NCI-H446 (cell line): ENCODE results near the gene LRRTM4.
"Not testable (repeated sequence)": the region's sequence is repeated elsewhere in the genome, so short reads cannot be mapped to it uniquely, and the experiment has no call there.

Experiments
- DNase-seq, 2 experiments: peaks; one replicate each; lab custom pipeline; 2025; lab: John Stamatoyannopoulos, UW

Gene LRRTM4

DNA sequence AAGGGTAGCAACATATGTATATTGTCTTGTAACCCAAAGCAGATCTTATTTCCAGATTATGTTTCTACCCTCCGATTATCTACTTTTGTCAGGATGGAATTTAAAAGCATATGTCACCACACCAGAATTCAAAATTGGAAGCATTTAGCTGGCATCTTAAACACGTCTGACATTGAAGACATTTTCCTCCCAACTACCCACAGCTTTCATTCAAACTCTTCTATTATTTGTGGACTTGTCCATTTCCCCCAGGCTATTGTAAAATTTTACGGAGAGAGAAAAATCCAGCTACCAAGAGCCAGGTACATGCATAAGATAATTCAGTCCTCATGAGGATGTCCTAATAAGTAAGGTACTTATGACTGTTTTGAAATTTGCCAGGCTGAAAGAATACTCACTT is 659.3 kb downstream of the LRRTM4 start:
- DNase-seq = no peak

GRCh38 chr2:76861708-76862107 is 660.5 kb downstream of the LRRTM4 start:
- no peak for DNase-seq

DNA sequence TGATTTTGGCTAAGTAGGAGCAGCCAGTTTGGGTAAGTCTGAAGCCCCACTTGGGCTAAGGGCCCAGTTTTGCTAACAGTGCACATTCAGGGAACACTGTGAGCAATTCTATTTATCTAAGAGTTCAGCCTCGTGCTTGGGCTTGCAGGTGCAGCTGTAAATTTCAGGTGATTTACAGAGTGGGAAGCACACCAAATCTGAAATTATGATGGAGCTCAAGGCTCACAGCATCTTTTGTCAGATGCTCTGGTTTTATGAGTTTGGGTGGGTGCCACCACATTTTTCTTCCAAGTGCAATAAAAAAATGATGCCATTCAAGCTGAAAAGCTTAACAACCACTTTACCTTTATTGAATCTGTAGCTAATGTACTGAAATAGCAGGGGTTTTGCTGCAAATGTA is 671.2 kb downstream of the LRRTM4 start:
- no peak for DNase-seq

DNA sequence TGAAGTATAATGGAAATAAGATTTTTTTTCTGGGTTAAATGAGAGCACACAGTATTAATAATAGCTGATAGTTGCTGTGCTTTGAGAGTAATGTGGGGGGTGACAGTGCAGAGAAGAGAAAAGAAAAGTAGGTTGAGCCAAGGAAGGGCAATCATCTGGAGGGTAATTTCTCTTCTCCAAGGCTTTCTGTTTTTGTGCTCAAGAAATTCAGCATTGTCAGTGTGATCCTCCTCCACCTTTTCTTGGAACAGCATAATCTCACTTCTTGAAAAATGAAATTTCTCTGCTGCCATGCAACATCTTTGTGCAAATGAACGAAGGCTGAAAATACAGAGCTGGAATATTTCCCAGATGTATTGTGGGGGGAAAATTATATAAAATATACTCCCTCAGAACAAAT is 673.1 kb downstream of the LRRTM4 start:
- DNase-seq = no peak

GRCh38 chr2:76839826-76840225 is 682.4 kb downstream of the LRRTM4 start:
- no peak for DNase-seq

DNA sequence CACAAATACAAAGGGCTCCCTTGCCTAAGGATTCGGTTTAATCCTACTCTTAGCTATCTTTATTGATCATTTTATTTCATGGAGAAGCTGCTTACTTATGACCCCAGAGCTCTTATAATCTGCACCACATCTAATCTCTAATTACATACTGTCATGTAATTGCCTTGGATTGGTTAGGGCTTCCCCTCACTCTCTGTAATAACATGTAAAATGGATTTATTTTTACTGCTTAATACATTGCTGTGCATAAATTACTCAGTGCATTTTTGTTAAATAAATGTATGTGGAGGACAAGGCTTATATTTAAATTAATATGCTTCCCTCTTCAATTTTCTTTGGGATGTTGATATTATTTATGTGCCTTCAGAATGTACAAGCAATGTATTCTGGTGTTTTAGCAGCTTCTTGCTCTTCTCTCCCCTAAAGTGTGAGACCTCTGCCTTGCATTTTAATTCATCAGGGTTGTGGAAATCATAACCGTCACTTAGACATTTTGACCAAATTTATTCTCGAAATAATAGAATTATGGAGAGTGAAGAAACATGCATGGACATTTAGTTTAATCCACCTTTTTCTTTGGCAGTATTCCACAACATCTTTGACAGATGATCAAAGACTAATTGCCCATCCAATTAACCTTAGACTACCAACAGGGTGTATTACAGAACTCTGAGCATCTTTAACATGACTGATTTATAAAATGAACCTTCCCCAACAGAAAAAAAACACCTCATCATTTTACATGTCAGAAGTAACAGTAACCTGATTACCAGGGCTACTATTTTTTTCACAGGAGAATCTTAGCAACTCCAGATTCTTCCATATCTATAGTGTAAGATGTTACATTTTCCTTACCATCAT is 692.6 kb downstream of the LRRTM4 start:
- no peak for DNase-seq

- no peak for DNase-seq
Observed at GRCh38 chr2:76826691-76827090, 695.5 kb downstream of the LRRTM4 start.

- DNase-seq = no peak
Observed at GRCh38 chr2:76825140-76825970, 696.8 kb downstream of the LRRTM4 start.

GRCh38 chr2:76821731-76822130 is 700.4 kb downstream of the LRRTM4 start:
- DNase-seq = no peak

- DNase-seq = no peak
Observed at GRCh38 chr2:76813084-76813483, 709.1 kb downstream of the LRRTM4 start.

- DNase-seq = no peak
Observed at GRCh38 chr2:76812156-76812555, 710.0 kb downstream of the LRRTM4 start.

DNA sequence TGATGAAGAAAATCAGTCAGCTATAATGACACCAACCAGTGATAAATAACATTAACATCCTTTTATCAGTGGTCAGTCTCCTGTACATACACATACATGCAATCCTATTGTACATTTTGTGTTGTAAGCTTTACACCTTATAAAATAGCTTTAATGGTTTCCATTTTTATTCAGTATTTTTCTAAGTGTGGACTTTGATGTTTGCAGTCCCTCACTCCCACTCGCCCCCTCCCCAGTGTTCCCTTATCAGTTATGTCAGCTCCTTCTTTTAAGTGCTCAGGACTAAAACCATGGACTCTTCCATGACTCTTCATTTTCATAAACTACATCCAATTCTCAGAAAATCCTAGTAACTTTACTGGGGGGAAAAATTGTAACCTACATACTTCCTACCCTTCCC is 713.0 kb downstream of the LRRTM4 start:
- no peak for DNase-seq

DNA sequence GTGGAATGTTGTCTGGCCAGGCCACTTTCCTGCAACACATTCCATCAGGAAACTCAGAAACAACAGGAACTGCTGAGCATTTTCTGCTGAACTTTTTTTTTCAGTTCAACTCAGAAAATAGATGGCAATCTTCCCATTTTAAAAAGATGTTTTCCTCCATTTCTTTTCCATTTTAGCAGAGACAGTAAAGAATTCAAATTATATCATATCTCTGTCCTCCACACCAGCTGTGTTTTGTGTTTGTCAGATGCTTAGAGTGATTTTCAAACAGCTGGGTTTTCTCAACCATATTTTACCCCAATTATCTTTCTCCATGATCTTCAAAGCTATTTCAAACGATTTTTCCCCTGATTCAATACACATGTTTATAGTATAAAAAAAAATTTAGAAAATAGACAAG is 713.4 kb downstream of the LRRTM4 start:
- no peak for DNase-seq

DNA sequence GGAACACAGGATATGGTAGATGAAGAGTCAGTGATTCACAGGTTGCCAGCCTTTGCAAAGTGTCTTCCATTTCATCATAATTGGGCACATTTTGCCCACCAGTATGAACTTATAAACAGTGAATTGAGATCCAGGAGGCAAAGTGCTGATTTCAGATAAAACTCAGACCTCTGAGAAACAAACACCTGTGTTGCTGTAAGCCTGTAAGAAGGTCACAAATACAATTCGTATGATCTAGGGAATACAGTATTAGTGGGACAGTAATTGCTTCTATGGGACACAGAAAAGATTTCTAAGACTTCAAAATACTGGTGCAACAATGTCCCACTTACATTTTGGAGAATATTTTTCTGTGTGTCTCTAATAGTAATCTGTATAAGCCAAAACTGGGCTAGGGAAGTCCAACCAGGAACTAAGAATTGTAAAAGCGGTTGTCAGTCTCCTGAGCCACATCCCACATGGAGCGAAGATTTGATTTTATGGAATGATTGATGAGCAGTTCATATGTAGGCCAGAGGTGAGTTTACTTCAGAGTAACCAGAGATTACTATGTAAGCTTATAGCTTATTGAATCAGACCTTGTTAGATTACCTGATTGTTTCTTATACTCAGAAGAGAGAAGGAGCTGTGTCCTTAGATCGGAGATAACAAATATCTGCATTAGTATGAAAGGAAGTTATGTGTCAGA is 728.4 kb downstream of the LRRTM4 start:
- DNase-seq = no peak

DNA sequence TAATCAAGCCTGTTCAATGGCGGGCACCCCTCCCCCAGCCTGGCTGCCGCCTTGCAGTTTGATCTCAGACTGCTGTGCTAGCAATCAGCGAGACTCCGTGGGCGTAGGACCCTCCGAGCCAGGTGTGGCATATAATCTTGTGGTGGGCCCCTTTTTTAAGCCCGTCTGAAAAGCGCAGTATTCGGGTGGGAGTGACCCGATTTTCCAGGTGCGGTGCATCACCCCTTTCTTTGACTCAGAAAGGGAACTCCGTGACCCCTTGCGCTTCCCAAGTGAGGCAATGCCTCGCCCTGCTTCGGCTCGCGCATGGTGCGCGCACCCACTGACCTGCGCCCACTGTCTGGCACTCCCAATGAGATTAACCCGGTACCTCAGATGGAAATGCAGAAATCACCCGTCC is 740.9 kb downstream of the LRRTM4 start:
- not testable (repeated sequence) for DNase-seq

DNA sequence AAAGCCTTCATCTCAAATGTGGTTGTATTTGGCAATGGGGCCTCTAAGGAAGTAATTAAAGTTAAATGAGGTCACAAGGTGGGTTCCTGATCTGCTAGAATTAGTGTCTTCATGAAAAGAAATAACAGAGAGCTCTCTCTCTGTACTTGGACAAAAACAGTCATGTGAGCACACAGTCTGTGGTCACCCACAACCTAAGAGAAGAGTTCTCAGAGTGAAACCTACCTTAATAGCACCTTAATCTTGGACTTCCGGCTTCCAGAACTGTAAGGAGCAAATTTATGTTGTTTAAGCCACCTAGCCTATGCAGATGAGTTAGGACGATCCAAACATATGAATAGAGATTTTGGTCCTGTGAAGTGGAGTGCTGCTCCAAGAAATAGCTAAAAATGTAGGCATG is 758.9 kb downstream of the LRRTM4 start:
- no peak for DNase-seq

GRCh38 chr2:76760367-76760704 is 761.8 kb downstream of the LRRTM4 start:
- DNase-seq = no peak

DNA sequence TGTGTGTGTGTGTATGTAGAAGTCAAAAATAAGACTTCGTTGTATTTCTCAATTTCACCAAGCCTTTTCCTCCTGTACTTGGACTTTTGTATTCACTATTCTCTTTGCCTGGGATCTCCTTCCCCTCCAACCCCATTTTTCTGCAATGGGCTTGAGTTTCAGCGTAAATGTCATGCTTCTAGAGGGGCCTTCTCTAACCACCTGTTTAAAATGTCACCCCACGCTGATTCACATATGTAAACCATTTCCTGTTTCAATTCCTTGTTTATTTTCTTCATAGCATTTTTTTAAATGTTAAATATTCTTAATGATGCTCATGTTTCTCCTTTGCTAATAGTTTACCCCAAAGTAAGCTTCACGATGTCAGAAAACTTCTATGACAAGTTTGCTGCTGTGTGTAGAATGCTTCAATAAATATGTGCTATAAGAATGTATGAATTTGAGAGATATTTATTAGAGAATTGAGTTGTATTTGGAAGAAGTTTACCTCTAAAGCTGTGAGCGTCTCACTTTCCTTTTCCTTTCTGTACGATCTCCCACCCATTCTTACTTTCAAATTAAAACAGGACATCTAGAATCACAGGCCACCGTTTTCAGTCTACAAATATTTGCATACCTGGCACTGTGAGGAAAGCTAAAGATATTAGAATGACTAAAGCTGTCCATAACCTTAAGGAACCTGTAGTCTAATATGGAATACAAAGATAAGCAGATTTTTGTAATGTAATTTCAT is 762.4 kb downstream of the LRRTM4 start:
- DNase-seq = no peak

DNA sequence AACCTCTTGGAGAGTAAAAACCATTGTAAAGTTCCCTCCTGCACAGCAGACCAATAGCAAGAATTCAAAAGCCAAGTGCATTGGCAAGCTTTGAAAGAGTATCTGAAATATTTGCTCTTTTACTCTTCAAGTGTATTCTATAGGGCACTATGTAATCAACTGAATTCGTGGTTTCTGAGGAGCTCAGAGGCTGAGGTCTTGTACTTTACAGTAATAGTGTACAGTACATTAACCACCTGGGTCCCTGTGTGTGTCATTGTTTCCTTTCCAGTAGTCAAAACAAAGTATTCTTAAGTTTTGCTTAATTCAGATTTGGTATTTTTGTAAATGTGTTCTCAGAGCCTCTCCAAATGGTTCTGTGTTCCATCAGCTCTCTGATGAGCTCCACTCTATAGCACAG is 769.7 kb downstream of the LRRTM4 start:
- no peak for DNase-seq

- no peak for DNase-seq
Observed at GRCh38 chr2:76749858-76750257, 772.3 kb downstream of the LRRTM4 start.

DNA sequence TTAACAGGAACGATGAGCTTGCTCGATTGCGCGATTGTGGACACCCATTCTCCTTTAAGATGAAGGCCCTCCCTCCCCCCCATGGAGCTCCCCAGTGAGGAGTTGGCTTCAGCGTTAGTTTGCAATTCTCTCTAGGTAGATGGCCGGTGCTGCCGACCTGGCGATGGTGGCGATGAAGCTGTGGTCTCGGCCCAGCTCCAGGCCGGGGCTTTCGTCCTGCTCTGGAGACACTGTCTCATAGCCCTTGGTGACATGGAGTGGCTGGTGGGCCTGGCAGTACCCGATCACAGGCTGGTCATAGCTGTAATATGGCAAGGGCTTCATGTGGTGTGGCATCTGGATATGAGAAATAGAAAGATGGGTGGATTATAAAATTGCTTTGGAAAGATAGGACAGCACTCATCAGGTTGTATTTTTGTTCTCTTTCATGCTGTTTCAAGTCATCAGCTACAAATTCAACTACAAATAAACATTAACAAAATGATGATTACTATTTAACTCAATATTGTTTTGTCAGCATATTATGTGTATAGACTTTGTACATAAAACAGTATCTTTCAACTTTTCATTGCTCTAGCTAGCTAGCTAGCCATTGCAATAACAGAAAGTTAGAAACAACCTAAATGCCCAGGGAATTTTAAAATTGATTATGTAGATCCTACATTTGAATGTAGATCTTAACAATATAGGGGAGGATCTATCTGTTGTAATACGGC is 773.4 kb downstream of the LRRTM4 start:
- no peak for DNase-seq
